SK-N-MC (cell line): ENCODE results near the gene HSPA2.

ENCODE experiments used
- EZH2 ChIP-seq: fragments of 200-600 bp; sonication (generic); IDR thresholded peaks from one replicate; pipeline ENCODE4 v1.6.1; 2017; ENCODE audit warnings: antibody characterized with exemption
- POLR2AphosphoS5 ChIP-seq: IDR thresholded peaks from 2 replicates; pipeline ENCODE4 v1.6.1; 2012; ENCODE audit warnings: mild to moderate bottlenecking, low read depth, low read length, borderline replicate concordance

GRCh38 chr14:64513271-64513670, 27.3 kb upstream of the HSPA2 start:
- TF ChIP-seq POLR2AphosphoS5: no peak
- TF ChIP-seq EZH2: no peak
